Natural killer cell (primary cell): ENCODE measurements around the gene FAHD1. TPM values are rescaled to one million over a fixed set of nuclear protein-coding genes. Genes with fewer than 3 reads are reported as not detected.

Experiments
- ATAC-seq, 3 donors: fragments of 150-1000 bp in 2 of 3; fragments of 200-7000 bp in 1 of 3; cut with Tn5 transposase; 1 replicate in 1 of 3; 2 replicates in 2 of 3; pipeline ENCODE4 v1.10.0; 2021; ENCODE audit warnings: mild to moderate bottlenecking in 2 of 3, moderate library complexity in 2 of 3
- DNase-seq, 2 donors: peaks; one replicate each; pipeline versions ENCODE4 v3.0.0 to v3.0.0-alpha.2; 2013 to 2021; ENCODE audit warnings: mixed read lengths in 1 of 2
- H3K27ac ChIP-seq: one replicate; pipeline ENCODE4 v1.5.1; 2013; ENCODE audit warnings: mild to moderate bottlenecking, low read length
- H3K27me3 ChIP-seq: one replicate; pipeline ENCODE4 v1.6.1; 2013; ENCODE audit warnings: low read length; ENCODE audit not compliant: control insufficient read depth, insufficient read depth
- H3K36me3 ChIP-seq: one replicate; pipeline ENCODE4 v1.6.1; 2013; ENCODE audit warnings: low read length; ENCODE audit not compliant: control insufficient read depth, insufficient read depth
- H3K4me1 ChIP-seq: one replicate; pipeline ENCODE4 v1.6.1; 2013; ENCODE audit warnings: low read length; ENCODE audit not compliant: control insufficient read depth, insufficient read depth
- H3K4me3 ChIP-seq: one replicate; pipeline ENCODE4 v1.5.1; 2013; ENCODE audit warnings: low read length
- H3K9me3 ChIP-seq: one replicate; pipeline ENCODE4 v1.6.1; 2013; ENCODE audit warnings: low read length; ENCODE audit not compliant: control insufficient read depth, insufficient read depth
- H3K27ac Mint-ChIP-seq, 2 donors: one replicate each; pipeline ENCODE4 v1.8.0; 2022; ENCODE audit warnings: mild to moderate bottlenecking in 2 of 2, mixed read lengths in 2 of 2, moderate library complexity in 1 of 2
- H3K27me3 Mint-ChIP-seq, 2 donors: one replicate each; pipeline ENCODE4 v1.8.0; 2022; ENCODE audit warnings: low read depth in 2 of 2, mixed read lengths in 2 of 2
- H3K36me3 Mint-ChIP-seq: one replicate; pipeline ENCODE4 v1.8.0; 2022; ENCODE audit warnings: mixed read lengths
- H3K4me1 Mint-ChIP-seq, 2 donors: one replicate each; pipeline ENCODE4 v1.8.0; 2022; ENCODE audit warnings: mixed read lengths in 2 of 2
- H3K4me3 Mint-ChIP-seq: one replicate; pipeline ENCODE4 v1.8.0; 2022; ENCODE audit warnings: mild to moderate bottlenecking, moderate library complexity, mixed read lengths
- H3K9me3 Mint-ChIP-seq, 2 donors: one replicate each; pipeline ENCODE4 v1.8.0; 2022; ENCODE audit warnings: mixed read lengths in 2 of 2
- CTCF ChIP-seq: fragments of 200-600 bp; IDR thresholded peaks from one replicate; pipeline ENCODE4 v1.8.0; 2022; ENCODE audit warnings: antibody characterized with exemption
- WGBS: methylation state at CpG from one replicate; pipeline ENCODE4 v1.1.7; 2013; ENCODE audit warnings: missing lambda C conversion rate; ENCODE audit not compliant: insufficient coverage; 5-methylcytosine and 5-hydroxymethylcytosine counted together
- intact Hi-C: fragments of 100-400 bp; cut with micrococcal nuclease; formaldehyde crosslinking; loops from one replicate; pipeline ENCODE4 v1.14.2; 2022
- total RNA-seq, 4 donors: library from RNA; stranded (reverse); fragments of 120-200 nt in 1 of 4; gene quantifications; one replicate each; pipeline versions ENCODE4 v1.2.3 to v1.2.4, GENCODE V29; 2013 to 2022

The FAHD1 gene
- total RNA-seq, 3 donors from 2014 or later (not counting 1 experiment from before 2014, with no cell fraction given): 5.3 to 10.6 (median 7.4) TPM

- H3K27me3 Mint-ChIP-seq: no peaks in the 10 kb centered on the region
- Histone ChIP-seq H3K9me3 (no peaks in the 10 kb centered on the region), H3K4me3 (peak within 1 kb of the TSS; percentile 61), H3K27me3 (no peaks in the 10 kb centered on the region), H3K4me1 (peaks cover 49% of the 10 kb centered on the region), H3K27ac (peak within 1 kb of the TSS; percentile 61), H3K36me3 (peaks cover 17% of the 10 kb centered on the region)
- peak within 1 kb of the TSS; percentile 88 to 92 for H3K27ac Mint-ChIP-seq
- H3K4me3 Mint-ChIP-seq: peak within 1 kb of the TSS; percentile 89
- peak; percentile 86 to 94 (median 86) for ATAC-seq
- H3K36me3 Mint-ChIP-seq: no peaks in the 10 kb centered on the region
- no peak for TF ChIP-seq CTCF
- peak; percentile 97 to 99 for DNase-seq
- peaks cover 10 to 22% of the 10 kb centered on the region in 2 donors for H3K4me1 Mint-ChIP-seq
- intact Hi-C loops: loop anchor here (1.0 to 2.0 kb wide), 2 partner anchors 9 to 44 kb away; partner anchors contain the start of genes FAHD1, HAGH and MRPS34
- under 1% methylated on average over 102 of the region's 102 CpGs for WGBS
- no peaks in the 10 kb centered on the region for H3K9me3 Mint-ChIP-seq
Measured at GRCh38 chr16:1782408-1783264, 44.4 kb upstream of the FAHD1 start, which contains the start of the genes NUBP2 and SPSB3. Gene NUBP2 (plus strand): TSS chr16:1782960. CDS start chr16:1783021, 61 bp downstream. Gene SPSB3 (minus strand): TSS chr16:1782571. CDS start chr16:1781483, 1,088 bp downstream.

- H3K4me1 ChIP-seq: peaks cover 37% of the 10 kb centered on the region
- peak overlapping the region; percentile 40 for H3K4me3 Mint-ChIP-seq
- peaks cover 16 to 28% of the 10 kb centered on the region in 2 donors for H3K4me1 Mint-ChIP-seq
- no peak overlapping the region for H3K27ac ChIP-seq
- H3K36me3 ChIP-seq: peaks cover 22% of the 10 kb centered on the region
- H3K27ac Mint-ChIP-seq: peak overlapping the region in 1 of 2 donors; percentile 40
- intact Hi-C loops: no loop called here
- ATAC-seq (no peak), DNase-seq (no peak)
- H3K4me3 ChIP-seq: no peak overlapping the region
- H3K27me3 ChIP-seq: no peaks in the 10 kb centered on the region
- H3K27me3 Mint-ChIP-seq: no peaks in the 10 kb centered on the region
- no peaks in the 10 kb centered on the region for H3K36me3 Mint-ChIP-seq
- TF ChIP-seq CTCF: no peak
- H3K9me3 ChIP-seq: no peaks in the 10 kb centered on the region
- no peaks in the 10 kb centered on the region for H3K9me3 Mint-ChIP-seq
- WGBS: 96% methylated on average over 26 of the region's 26 CpGs
Measured at GRCh38 chr16:1784977-1785845, 41.8 kb upstream of the FAHD1 start.

- no peaks in the 10 kb centered on the region for H3K27me3 ChIP-seq
- H3K36me3 ChIP-seq: peaks cover 21% of the 10 kb centered on the region
- no peak overlapping the region for H3K27ac ChIP-seq
- no peak for ATAC-seq
- peak in 1 of 2 donors; percentile 13 for DNase-seq
- peaks cover 16 to 28% of the 10 kb centered on the region in 2 donors for H3K4me1 Mint-ChIP-seq
- no peaks in the 10 kb centered on the region for H3K9me3 ChIP-seq
- WGBS: 96% methylated on average over 14 of the region's 14 CpGs
- H3K4me3 Mint-ChIP-seq: no peak overlapping the region
- no peaks in the 10 kb centered on the region for H3K27me3 Mint-ChIP-seq
- intact Hi-C loops: no loop called here
- H3K4me1 ChIP-seq: peaks cover 33% of the 10 kb centered on the region
- H3K27ac Mint-ChIP-seq: peak overlapping the region in 1 of 2 donors; percentile 40
- no peaks in the 10 kb centered on the region for H3K36me3 Mint-ChIP-seq
- H3K4me3 ChIP-seq: no peak overlapping the region
- TF ChIP-seq CTCF: no peak
- no peaks in the 10 kb centered on the region for H3K9me3 Mint-ChIP-seq
Measured at GRCh38 chr16:1785846-1786170, 41.2 kb upstream of the FAHD1 start.
